Measurements from ENCODE around the gene ESPL1.

ESPL1 gene

GRCh38 chr12:53336181-53336681 lies 68.1 kb downstream of the ESPL1 start, which contains the start of gene SP7:
SP7 (minus strand) TSS chr12:53336354; CDS start chr12:53335646, 708 bp downstream.
- no peak for DNase-seq (ENCODE audit: low read depth in 2 of 2)

DNA sequence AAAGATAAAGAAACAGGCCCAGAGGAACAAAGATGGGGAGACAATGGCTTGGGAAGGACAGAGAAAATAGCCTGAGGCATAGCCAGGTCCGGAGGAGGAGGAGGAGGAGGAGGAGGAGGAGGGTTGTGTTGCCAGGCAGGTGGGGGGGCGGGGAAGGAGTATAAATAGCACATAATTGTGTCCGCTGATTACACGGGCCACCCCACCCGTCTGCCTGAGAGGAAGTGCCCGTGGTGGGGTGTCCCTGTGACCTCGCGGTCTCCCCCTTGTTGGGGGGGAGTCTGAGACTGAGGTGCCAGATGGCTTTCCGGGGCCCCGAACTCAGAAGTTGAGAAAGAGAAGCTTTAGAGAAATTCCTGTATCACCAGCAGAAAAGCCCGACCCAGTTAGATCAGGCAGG lies 69.9 kb downstream of the ESPL1 start:
- DNase-seq (ENCODE audit: low read depth in 2 of 2) = no peak

DNA sequence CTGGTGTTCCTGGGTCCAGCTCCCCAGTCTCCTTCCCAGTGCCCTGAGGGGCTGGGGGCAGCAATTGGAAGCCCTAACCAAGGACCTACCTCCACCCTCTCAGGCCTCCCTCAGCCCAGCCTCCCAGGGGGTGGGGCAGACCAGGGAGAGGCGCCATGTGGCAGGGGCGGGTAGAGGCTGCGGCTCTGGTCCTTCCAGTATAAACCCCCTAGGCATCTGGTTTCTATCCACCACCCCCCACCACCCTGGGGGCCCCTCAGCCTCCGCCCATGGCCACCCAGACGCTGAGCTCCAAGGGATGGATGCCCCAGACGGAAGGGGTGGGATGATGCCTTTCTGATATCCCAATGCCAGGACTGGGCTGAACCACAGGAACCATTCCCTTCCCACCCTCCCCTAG lies 70.8 kb downstream of the ESPL1 start:
- DNase-seq (ENCODE audit: low read depth in 2 of 2) = no peak

- no peak for DNase-seq (ENCODE audit: low read depth in 2 of 2)
Measured at GRCh38 chr12:53340398-53340797, 72.3 kb downstream of the ESPL1 start.
